Pancreas (tissue), 10 donors: ENCODE measurements around the gene LMX1A. TPM values are rescaled to one million over a fixed set of nuclear protein-coding genes. Genes with fewer than 3 reads are reported as not detected.

Experiments
- ATAC-seq, 4 donors: fragments of 200-7000 bp; cut with Tn5 transposase; one replicate each; pipeline versions ENCODE4 v1.8.0 to v1.9.1; 2020; ENCODE audit warnings: mild to moderate bottlenecking in 4 of 4, moderate library complexity in 4 of 4
- DNase-seq, 6 donors: peaks; one replicate each; pipeline ENCODE4 v3.0.0-alpha.2; 2020
- FAIRE-seq: peaks from 2 replicates; lab custom pipeline; 2012; peaks lifted over from hg19 to GRCh38; lab: Jason Lieb, UNC
- H3K27ac ChIP-seq, 4 donors: fragments of 200-600 bp; sonication (generic); 1 replicate in 3 of 4; 2 replicates in 1 of 4; pipeline versions ENCODE4 v1.5.0 to v1.8.0; 2020
- H3K27me3 ChIP-seq, 4 donors: fragments of 200-600 bp; one replicate each; pipeline ENCODE4 v1.8.0; 2021
- H3K36me3 ChIP-seq, 3 donors: fragments of 200-600 bp; sonication (generic) in 1 of 3; one replicate each; pipeline versions ENCODE4 v1.5.0 to v1.8.0; 2020 to 2021
- H3K4me1 ChIP-seq, 3 donors: fragments of 200-600 bp; one replicate each; pipeline ENCODE4 v1.8.0; 2021
- H3K4me3 ChIP-seq, 4 donors: fragments of 200-600 bp; sonication (generic) in 2 of 4; one replicate each; pipeline versions ENCODE4 v1.5.0 to v1.8.0; 2020 to 2021
- H3K9me3 ChIP-seq, 4 donors: fragments of 200-600 bp; one replicate each; pipeline ENCODE4 v1.8.0; 2021
- WGBS, 2 donors: extraction: QIAGEN DNeasy Blood & Tissue Kit; methylation state at CpG; one replicate each; pipeline ENCODE4 v1.1.7; 2013; 5-methylcytosine and 5-hydroxymethylcytosine counted together
- intact Hi-C, 3 donors: fragments of 100-400 bp; cut with DNase I; formaldehyde crosslinking; loops; one replicate each; pipeline versions ENCODE4 v1.11.1 to v1.14.2; 2022
- polyA plus RNA-seq, 2 donors: library from polyadenylated mRNA; stranded (reverse); fragments of 200-250 nt; gene quantifications; one replicate each; pipeline ENCODE4 v1.2.3, GENCODE V29; 2013
- total RNA-seq, 6 donors: library from RNA; stranded (reverse); fragmentation: NEBNext Ultra II Directional in 4 of 6; extraction: Animal tissue kit (Norgen Biotek cat#: 25700) in 4 of 6; gene quantifications; one replicate each; pipeline versions ENCODE4 v1.2.1 to v1.2.4, GENCODE V29; 2021 to 2023
- TF ChIP-seq, protein P1 (sequence below), 4 donors: fragments of 200-600 bp; sonication (generic) in 3 of 4; IDR thresholded peaks; one replicate each; pipeline versions ENCODE4 v1.5.0 to v1.8.0; 2021; ENCODE audit warnings: antibody characterized with exemption in 4 of 4
- donor health status: healthy with polysubstance abuse.
- donor health status: DM: no; HTN: no; CAD: no; lungs with moderate emphysema.
- donor health status: DM: no; HTN: no; CAD: no.
- donor health status: control.
- donor health status: control.
- donor health status: Bipolar disorder and iron deficiency.
- donor health status: DM: yes; HTN: yes; CAD: no.
- donor health status: DM: no; HTN: no; CAD: no.
- donor health status: DM: no; HTN: no; CAD: no.
- donor health status: DM: yes; HTN: yes; CAD: no.

LMX1A gene
- total and polyA plus RNA-seq, 8 donors, result 0.11 TPM; not detected in 7

DNA sequence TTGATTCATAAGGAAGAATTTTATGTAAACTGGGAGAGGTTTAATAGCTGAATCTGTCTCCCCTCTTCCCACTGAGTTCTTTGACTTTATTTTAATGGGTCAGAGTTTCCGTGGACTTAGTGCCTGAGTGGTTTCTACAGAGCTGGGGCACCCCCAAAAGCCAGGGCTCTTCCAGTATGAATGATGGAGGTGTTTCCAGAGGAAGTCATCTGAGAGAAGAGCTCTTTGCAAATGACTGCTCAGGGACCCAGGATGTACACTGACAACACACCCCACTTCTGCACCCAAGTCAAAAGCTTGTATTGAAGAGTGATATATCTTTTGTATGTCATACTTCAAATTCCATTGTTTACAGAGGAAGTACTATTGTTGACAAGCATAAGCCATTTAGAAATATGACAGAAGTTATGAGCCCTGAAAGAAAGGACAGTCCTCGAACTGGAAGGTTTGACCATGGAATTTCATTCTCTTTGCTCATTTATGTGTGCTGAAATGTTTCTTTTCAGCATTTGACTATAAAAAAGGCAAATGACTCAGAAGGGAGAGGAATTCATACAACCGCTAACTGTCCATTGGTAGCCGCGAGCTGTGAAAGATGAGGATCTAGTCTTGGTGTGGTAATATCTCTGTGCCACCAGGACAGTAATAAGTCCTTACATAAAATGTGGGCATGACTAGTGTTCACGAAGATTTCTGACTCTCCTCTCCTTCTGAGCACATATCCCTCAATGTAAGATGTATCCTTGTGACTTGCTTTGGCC is 25.4 kb upstream of the LMX1A start:
- Histone ChIP-seq H3K4me3 (no peak overlapping the region), H3K27me3 (no peaks in the 10 kb centered on the region), H3K9me3 (no peaks in the 10 kb centered on the region), H3K27ac (no peak overlapping the region), H3K4me1 (no peaks in the 10 kb centered on the region), H3K36me3 (no peaks in the 10 kb centered on the region)
- 62 to 84% methylated on average over 6 of the region's 6 CpGs for WGBS, 2 donors
- FAIRE-seq (no peak), DNase-seq (no peak), ATAC-seq (no peak)
- intact Hi-C loops, result no loop called here
- TF ChIP-seq, protein P1, sequence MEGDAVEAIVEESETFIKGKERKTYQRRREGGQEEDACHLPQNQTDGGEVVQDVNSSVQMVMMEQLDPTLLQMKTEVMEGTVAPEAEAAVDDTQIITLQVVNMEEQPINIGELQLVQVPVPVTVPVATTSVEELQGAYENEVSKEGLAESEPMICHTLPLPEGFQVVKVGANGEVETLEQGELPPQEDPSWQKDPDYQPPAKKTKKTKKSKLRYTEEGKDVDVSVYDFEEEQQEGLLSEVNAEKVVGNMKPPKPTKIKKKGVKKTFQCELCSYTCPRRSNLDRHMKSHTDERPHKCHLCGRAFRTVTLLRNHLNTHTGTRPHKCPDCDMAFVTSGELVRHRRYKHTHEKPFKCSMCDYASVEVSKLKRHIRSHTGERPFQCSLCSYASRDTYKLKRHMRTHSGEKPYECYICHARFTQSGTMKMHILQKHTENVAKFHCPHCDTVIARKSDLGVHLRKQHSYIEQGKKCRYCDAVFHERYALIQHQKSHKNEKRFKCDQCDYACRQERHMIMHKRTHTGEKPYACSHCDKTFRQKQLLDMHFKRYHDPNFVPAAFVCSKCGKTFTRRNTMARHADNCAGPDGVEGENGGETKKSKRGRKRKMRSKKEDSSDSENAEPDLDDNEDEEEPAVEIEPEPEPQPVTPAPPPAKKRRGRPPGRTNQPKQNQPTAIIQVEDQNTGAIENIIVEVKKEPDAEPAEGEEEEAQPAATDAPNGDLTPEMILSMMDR (IDR thresholded peaks at IDR 0.05), result no peak

DNA sequence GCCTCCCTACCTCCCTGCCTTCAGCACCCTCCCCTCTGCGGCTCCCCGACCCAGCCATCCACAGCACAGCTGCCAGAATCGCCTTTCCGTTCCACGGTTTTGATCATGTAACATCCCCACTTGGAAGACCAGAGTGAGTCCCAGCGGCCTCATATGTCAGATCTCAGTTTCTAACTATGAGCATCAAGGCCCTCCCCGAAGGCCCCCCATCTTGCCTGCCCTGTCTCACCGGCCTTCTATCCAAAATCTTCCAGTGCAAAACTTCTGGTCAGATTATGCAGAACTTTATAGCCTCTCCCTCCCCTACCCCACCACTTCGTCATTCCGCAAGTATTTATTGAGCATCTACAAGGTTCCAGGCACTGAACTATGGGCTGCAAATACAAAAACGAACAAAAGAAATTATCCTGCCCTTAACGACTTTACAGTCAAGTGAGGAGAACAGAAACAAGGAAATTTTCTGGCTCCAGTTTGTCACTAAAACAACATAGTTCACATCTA is 20.3 kb upstream of the LMX1A start:
- Histone ChIP-seq H3K36me3 (no peaks in the 10 kb centered on the region), H3K27ac (no peak overlapping the region), H3K4me3 (peak overlapping the region in 1 of 4 donors; percentile 28), H3K27me3 (peaks cover 0 to 6% (median 0%) of the 10 kb centered on the region in 4 donors), H3K4me1 (peaks cover 0 to 5% (median 5%) of the 10 kb centered on the region in 3 donors), H3K9me3 (no peaks in the 10 kb centered on the region)
- no peak for FAIRE-seq
- intact Hi-C loops, result no loop called here
- no peak for ATAC-seq
- 21 to 25% methylated on average over 12 of the region's 12 CpGs for WGBS, 2 donors
- no peak for DNase-seq
- TF ChIP-seq, protein P1 (IDR thresholded peaks at IDR 0.05), result no peak

DNA sequence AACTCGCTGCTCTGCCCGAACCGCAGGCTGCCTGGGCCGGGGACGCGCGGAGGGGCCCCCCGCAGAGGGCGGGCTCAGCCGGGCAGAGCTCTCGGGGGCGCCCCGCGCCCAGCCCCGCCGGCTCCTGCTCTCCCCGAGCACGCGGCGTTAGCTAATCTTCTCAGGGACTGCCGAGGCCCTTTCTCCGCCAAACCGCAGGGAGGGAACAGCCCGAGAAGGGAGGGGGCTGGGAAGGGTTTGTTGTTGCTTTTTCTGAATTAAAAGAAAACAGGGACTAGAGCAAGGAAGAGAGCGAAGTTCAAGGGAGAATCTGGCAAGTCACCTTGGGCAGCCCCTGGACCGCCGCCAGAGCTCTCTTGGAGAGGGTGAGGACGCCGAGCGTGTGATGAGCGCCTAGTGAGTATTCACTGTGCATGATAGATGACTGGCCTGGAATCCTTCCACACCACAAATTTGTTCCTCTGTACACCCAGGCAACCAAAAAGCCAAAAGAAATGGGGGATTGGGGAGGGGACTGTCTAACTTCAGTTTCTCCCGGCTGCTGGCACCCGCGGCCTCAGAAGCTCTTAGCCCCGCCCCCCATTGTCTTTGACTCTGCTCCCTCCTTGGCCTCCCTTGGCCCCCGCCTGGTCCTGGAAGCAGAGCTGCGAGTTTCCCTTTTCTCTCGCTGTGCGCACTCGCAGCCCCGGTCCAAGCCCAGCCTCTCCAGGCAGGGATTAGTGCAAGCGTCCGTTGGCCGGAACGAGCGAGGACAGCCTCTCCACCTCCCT is 19.7 kb upstream of the LMX1A start:
- H3K9me3 ChIP-seq, result no peaks in the 10 kb centered on the region
- H3K27ac ChIP-seq, result peak overlapping the region in 3 of 4 donors; percentile 20 to 61 (median 24)
- H3K4me1 ChIP-seq, result peaks cover 0 to 5% (median 5%) of the 10 kb centered on the region in 3 donors
- WGBS, 2 donors, result 3 to 5% methylated on average over 44 to 46 of the region's 46 CpGs
- peak overlapping the region in 2 of 4 donors; percentile 24 to 28 for H3K4me3 ChIP-seq
- TF ChIP-seq, protein P1 (IDR thresholded peaks at IDR 0.05), result no peak
- intact Hi-C loops, result no loop called here
- no peaks in the 10 kb centered on the region for H3K36me3 ChIP-seq
- DNase-seq, result peak; percentile 31 to 86 (median 64)
- peaks cover 0 to 6% (median 0%) of the 10 kb centered on the region in 4 donors for H3K27me3 ChIP-seq
- FAIRE-seq, result no peak
- ATAC-seq, result peak; percentile 58 to 86 (median 84)

DNA sequence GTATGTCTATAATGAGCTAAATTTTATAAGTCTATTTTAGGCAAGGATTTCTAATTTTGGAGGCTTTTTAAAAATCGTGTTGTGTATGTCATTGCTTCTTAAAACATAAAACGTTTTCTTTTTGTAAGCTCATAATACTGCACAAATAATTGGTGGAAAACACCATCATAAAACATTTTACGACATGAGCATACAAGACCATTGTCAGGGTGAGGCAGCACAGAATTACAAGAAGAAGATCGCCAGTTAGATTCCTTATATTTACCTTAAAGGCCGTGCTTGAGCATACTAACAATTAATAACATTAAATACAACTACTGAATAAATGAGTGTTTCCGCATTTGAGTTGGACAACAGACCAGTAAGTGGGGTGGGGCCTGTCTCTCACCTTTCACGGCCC is 19.1 kb upstream of the LMX1A start:
- no peak for ATAC-seq
- H3K36me3 ChIP-seq, result no peaks in the 10 kb centered on the region
- peaks cover 0 to 6% (median 0%) of the 10 kb centered on the region in 4 donors for H3K27me3 ChIP-seq
- peak overlapping the region in 2 of 4 donors; percentile 24 to 28 for H3K4me3 ChIP-seq
- DNase-seq, result no peak
- no peaks in the 10 kb centered on the region for H3K9me3 ChIP-seq
- peak overlapping the region in 3 of 4 donors; percentile 20 to 61 (median 24) for H3K27ac ChIP-seq
- peaks cover 0 to 5% (median 5%) of the 10 kb centered on the region in 3 donors for H3K4me1 ChIP-seq
- TF ChIP-seq, protein P1 (IDR thresholded peaks at IDR 0.05), result no peak
- 34 to 38% methylated on average over 7 of the region's 7 CpGs for WGBS, 2 donors
- FAIRE-seq, result no peak
- intact Hi-C loops, result no loop called here
